Measurements from ENCODE around the gene SLC35E1.

Gene SLC35E1

DNA sequence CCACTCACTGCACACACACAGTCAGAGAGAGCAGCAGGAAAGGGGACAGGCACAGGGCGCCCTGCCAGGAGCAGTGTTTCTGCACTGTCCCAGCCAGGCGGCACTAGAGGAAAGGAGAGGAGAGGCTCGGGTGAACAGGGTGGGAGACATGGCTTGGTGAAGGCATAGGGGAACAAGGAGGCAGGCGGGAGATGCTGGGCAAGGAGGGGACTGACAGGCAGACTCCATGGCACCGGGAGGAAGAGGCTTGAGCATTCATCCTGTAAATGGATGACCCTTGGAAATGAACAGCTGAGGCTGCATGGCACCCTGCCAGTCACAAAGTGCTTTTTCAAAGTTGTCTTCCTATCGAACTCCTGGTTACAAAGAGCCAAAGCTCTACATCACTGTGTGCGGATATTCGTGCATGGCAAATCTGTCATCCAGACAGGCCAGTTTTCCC is 33.4 kb upstream of the SLC35E1 start:
- Mint-ChIP-seq H3K4me3 (peak overlapping the region; percentile 1 to 11), H3K4me1 (peaks cover 44 to 71% of the 10 kb centered on the region in 2 donors), H3K9me3 (no peaks in the 10 kb centered on the region), H3K27ac (peak overlapping the region; percentile 78), H3K36me3 (peaks cover 10 to 18% of the 10 kb centered on the region in 2 donors), H3K27me3 (no peaks in the 10 kb centered on the region)
- ATAC-seq (replicated peaks), result peak in 1 of 2 donors; percentile 33
- no peak for DNase-seq

DNA sequence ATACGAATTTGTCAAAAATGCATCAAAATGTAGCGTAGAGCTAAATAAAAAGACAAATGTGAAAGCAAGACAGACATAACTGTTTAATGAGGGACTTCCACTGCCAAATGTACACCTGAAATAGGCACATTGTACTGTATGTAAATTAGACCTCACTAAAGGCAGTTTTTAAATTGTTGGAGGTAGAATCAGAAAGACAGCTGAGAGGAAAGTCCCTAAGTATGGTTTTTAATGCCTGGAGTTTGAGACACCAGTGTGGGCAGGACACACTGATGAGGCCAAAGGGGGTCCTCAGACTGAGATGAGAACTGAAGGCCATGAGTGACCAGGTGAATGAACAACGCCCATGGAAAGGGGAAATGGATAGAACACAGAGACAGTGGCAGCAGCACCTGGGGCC is 32.9 kb upstream of the SLC35E1 start:
- H3K27me3 Mint-ChIP-seq, result no peaks in the 10 kb centered on the region
- peak overlapping the region; percentile 1 to 11 for H3K4me3 Mint-ChIP-seq
- H3K9me3 Mint-ChIP-seq, result no peaks in the 10 kb centered on the region
- no peak for DNase-seq
- peaks cover 10 to 17% of the 10 kb centered on the region in 2 donors for H3K36me3 Mint-ChIP-seq
- H3K4me1 Mint-ChIP-seq, result peaks cover 47 to 73% of the 10 kb centered on the region in 2 donors
- H3K27ac Mint-ChIP-seq, result peak overlapping the region; percentile 78
- peak; percentile 53 to 60 for ATAC-seq (replicated peaks)

DNA sequence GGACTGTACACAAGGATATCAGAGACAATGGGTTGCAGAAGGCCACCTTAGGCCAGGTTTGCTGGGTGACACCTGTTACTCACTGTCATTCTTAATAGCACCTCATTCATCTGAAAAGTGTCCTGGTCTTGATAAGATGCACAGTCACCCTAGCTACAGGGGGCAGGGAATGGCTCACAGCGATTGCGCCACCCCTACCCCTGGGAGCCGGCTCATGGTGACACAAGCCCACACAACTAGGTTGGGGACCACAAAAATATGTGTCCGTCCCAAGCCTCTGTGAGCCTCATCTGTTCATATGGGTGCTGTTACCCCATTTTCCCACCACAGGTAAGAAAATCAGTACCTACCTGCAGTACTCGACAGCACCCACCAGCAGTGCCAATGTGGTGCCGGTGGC is 32.4 kb upstream of the SLC35E1 start:
- Mint-ChIP-seq H3K36me3 (peaks cover 10 to 17% of the 10 kb centered on the region in 2 donors), H3K9me3 (no peaks in the 10 kb centered on the region), H3K4me1 (peaks cover 49 to 78% of the 10 kb centered on the region in 2 donors), H3K4me3 (no peak overlapping the region), H3K27me3 (no peaks in the 10 kb centered on the region), H3K27ac (no peak overlapping the region)
- no peak for ATAC-seq (replicated peaks)
- DNase-seq, result no peak

DNA sequence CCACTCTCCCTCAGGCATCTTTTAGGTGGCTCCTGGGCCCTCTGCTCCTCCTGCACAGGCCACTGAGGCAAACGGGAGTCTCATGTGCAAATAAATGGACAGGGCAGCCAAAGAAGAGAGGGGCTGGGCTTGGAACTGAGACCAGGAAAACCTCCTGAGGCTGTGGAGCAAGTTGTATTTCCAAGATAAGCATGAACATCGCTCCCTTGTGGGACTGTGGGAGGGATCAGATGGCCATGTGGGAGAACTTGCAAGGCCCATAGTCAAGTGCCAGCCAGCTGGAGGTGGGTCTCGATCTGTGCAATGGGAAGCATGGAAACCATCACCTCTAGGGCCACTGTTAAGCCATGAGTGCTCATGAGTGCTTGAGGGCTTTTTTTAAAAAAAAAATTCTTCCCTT is 30.9 kb upstream of the SLC35E1 start:
- Mint-ChIP-seq H3K27me3 (no peaks in the 10 kb centered on the region), H3K4me1 (peaks cover 54 to 82% of the 10 kb centered on the region in 2 donors), H3K4me3 (no peak overlapping the region), H3K9me3 (no peaks in the 10 kb centered on the region), H3K36me3 (peaks cover 10 to 21% of the 10 kb centered on the region in 2 donors), H3K27ac (no peak overlapping the region)
- ATAC-seq (replicated peaks) (no peak), DNase-seq (no peak)

DNA sequence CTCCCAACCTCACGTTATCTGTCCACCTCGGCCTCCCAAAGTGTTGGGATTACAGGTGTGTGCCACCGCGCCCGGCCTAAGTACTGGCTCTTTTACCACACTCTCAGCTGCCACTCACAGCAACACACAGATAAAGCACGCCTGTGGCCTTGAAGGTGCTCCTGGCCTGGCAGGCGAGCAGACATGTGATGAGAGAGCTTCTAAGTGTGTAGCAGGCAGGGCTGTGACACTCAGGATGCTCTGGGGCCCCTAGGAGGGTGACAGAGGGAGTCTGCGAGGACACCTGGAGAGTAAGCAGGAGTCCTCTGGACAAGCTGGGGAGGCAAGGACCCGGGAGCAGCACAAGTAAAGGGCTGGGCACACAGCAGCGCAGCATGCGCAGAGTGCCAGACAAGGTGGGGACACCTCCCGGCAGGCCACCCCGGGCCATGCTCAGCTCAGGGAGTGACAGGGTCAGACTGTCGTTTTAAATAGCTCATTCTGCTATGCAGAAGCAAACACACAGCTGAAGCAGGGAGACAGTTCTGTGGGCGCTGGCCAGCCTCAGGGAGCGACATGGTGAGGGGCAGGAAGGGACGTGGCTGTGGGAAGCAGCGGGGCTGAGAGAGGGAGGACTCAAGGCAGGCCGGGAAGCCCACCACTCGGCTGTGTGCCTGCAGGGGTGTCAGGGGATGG is 29.3 kb upstream of the SLC35E1 start:
- H3K27me3 Mint-ChIP-seq, result no peaks in the 10 kb centered on the region
- no peak for ATAC-seq (replicated peaks)
- peak overlapping the region; percentile 81 for H3K27ac Mint-ChIP-seq
- peaks cover 8 to 21% of the 10 kb centered on the region in 2 donors for H3K36me3 Mint-ChIP-seq
- no peak for DNase-seq
- H3K9me3 Mint-ChIP-seq, result no peaks in the 10 kb centered on the region
- H3K4me1 Mint-ChIP-seq, result peaks cover 54 to 88% of the 10 kb centered on the region in 2 donors
- no peak overlapping the region for H3K4me3 Mint-ChIP-seq

DNA sequence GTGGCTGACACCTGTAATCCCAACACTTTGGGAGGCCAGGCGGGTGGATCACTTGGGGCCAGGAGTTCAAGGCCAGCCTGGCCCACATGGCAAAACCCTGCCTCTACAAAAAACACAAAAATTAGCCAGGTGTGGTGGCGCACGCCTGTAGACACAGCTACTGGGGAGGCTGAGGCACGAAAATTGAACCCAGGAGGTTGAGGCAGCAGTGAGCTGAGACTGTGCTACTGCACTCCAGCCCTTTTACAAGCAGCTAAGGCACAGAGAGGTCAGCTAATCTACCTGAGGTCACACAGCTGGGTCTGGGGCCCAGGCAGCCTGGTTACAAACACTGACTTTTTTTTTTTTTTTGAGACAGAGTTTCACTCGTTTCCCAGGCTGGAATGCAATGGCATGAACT is 28.6 kb upstream of the SLC35E1 start:
- Mint-ChIP-seq H3K9me3 (no peaks in the 10 kb centered on the region), H3K4me1 (peaks cover 57 to 92% of the 10 kb centered on the region in 2 donors), H3K36me3 (peaks cover 7 to 21% of the 10 kb centered on the region in 2 donors), H3K27ac (peak overlapping the region; percentile 62), H3K4me3 (no peak overlapping the region), H3K27me3 (no peaks in the 10 kb centered on the region)
- no peak for ATAC-seq (replicated peaks)
- no peak for DNase-seq

DNA sequence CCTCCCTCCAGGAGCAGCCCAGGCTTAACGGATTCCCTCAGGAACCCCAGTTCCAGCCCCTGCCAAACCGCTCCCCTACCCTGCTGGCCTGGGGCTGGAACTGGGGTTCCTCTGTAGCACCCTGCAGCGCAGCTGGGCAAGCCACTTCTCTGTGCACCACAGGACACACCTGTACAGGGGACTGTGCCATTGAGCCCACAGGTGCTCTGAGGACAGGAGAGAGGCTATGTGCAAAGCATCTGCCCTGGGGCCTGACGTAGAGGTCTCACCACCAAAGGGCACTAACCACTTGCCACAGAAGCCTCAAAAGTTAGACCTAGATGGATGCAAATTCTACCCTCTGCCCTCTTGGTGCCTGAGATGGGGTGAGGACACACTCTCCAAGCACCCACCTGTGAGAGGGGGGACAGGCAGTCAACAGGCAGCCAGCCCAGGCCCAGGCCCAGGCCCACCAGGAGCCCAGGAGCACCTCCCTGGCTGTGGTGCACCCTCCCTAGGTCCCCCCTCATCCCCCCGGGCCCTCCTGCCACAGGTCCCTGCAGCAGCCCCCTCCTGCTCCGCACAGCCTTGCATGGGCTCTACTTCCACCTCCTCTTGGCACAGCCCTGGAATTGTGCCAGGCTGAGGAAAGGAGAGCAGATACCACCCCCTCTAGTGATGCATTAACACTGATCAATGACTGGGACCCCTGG is 27.6 kb upstream of the SLC35E1 start:
- ATAC-seq (replicated peaks), result peak; percentile 50 to 60
- Mint-ChIP-seq H3K27me3 (no peaks in the 10 kb centered on the region), H3K36me3 (peaks cover 4 to 18% of the 10 kb centered on the region in 2 donors), H3K4me3 (no peak overlapping the region), H3K27ac (peak overlapping the region; percentile 25), H3K9me3 (no peaks in the 10 kb centered on the region), H3K4me1 (peaks cover 56 to 92% of the 10 kb centered on the region in 2 donors)
- no peak for DNase-seq

DNA sequence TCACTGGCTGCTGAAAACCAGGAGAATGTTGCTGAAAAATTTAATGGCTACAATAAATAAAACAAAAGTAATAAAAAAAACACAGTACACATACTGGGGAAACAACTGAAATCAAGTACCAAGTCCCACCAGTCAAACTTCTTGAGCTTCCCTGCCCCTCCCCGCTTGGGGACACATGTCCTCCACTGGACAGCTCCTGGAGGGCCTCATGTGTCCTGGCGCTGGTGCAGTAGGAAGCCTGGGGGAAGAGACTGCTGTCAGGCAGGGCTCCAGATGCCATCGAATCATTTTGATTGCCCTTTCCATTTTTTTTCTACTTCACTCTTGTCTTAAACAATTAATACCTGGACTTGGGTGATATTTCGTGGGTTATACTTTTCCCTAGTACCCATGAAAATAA is 26.6 kb upstream of the SLC35E1 start:
- H3K36me3 Mint-ChIP-seq, result peaks cover 0 to 14% of the 10 kb centered on the region in 2 donors
- DNase-seq (no peak), ATAC-seq (replicated peaks) (no peak)
- no peak overlapping the region for H3K4me3 Mint-ChIP-seq
- no peak overlapping the region for H3K27ac Mint-ChIP-seq
- no peaks in the 10 kb centered on the region for H3K9me3 Mint-ChIP-seq
- peaks cover 56 to 92% of the 10 kb centered on the region in 2 donors for H3K4me1 Mint-ChIP-seq
- no peaks in the 10 kb centered on the region for H3K27me3 Mint-ChIP-seq

DNA sequence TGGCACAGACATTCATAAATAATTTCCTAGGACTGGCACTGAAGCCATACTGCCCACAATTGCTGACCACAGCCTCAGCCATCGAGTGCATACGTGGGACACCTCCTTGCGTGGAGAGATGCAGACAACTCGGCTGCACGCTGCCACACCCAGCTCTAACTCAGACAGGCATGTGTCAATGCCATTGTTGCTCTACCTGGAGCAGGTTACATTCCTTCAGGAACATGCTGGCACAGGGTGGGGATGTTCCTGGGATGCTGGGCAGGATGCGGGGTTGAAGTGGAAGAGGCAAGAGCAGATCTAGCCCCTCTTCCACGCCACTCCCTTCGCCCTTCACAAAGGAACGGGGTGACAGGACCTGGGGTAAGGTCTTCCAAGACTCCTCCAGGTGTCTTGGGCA is 24.2 kb upstream of the SLC35E1 start:
- H3K27ac Mint-ChIP-seq, result no peak overlapping the region
- no peak for ATAC-seq (replicated peaks)
- peaks cover 10 to 16% of the 10 kb centered on the region in 2 donors for H3K36me3 Mint-ChIP-seq
- peaks cover 67 to 93% of the 10 kb centered on the region in 2 donors for H3K4me1 Mint-ChIP-seq
- no peak overlapping the region for H3K4me3 Mint-ChIP-seq
- DNase-seq, result no peak
- H3K9me3 Mint-ChIP-seq, result no peaks in the 10 kb centered on the region
- no peaks in the 10 kb centered on the region for H3K27me3 Mint-ChIP-seq

DNA sequence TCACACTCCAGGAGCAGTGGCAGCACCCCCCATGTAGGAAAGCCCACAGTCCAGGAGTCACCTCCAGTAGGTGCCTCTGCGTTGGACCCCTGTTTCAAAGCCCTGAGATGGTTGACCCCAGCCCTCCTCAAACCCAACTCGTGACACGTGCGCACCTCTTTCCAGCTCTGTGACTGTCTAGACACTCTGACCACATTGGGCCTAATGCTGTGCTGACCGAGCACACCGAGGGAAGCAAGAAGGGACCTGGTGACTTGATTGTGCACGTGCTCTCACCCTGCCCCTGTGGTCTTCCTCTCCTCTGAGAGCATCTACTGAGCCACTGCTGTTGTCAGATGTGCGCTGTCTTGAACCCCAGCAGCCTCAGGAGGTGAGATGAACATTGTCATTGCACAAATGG is 22.9 kb upstream of the SLC35E1 start:
- Mint-ChIP-seq H3K27ac (peak overlapping the region; percentile 78), H3K9me3 (no peaks in the 10 kb centered on the region), H3K27me3 (no peaks in the 10 kb centered on the region), H3K36me3 (peaks cover 10 to 16% of the 10 kb centered on the region in 2 donors), H3K4me3 (peak overlapping the region; percentile 64 to 77), H3K4me1 (peaks cover 71 to 94% of the 10 kb centered on the region in 2 donors)
- ATAC-seq (replicated peaks), result no peak
- DNase-seq, result no peak

DNA sequence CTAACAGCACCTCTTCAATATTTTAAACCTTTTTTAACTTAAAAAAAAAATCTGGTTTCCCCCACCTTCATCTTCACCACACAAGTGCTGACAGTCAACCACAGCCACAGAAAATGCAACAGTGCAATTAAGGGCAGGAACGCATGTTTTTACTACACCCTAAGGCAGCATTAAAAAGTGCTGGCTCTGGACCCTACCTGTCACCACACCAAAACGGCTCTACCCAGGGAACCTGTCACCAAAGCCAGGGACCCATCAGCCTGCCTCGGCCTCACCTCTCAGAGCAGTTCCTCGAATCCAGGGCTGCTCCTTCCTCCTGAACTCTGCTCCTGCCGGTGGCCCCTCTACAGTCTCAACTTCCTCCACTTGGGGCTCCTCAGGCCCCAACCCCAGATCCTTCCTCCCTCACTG is 22.5 kb upstream of the SLC35E1 start:
- peak overlapping the region; percentile 64 to 77 for H3K4me3 Mint-ChIP-seq
- peak overlapping the region; percentile 78 for H3K27ac Mint-ChIP-seq
- H3K4me1 Mint-ChIP-seq, result peaks cover 74 to 94% of the 10 kb centered on the region in 2 donors
- DNase-seq (no peak), ATAC-seq (replicated peaks) (peak; percentile 71)
- peaks cover 10 to 16% of the 10 kb centered on the region in 2 donors for H3K36me3 Mint-ChIP-seq
- H3K27me3 Mint-ChIP-seq, result no peaks in the 10 kb centered on the region
- H3K9me3 Mint-ChIP-seq, result no peaks in the 10 kb centered on the region

DNA sequence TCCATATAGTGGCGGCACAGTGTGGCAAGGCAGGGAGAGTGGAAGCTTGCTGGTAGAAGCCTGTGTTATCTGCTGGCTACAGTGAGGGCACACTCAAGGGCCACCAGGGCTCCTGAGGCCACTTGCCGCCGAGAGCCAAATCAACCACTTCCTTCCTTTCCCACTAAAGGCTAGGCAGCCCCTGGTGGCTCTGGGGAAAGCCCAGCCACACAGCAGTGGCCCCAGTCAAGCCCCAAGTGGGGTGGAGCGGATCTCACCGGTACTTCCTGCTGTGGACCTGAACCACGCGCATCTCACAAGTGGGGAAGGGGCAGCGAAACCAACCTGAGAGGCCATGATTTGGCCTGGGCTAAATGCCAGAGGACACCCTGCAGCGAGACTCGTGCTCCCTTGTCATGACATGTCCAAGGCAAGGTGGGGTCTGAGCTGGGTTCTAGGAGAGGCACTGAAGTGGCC is 21.9 kb upstream of the SLC35E1 start:
- H3K36me3 Mint-ChIP-seq, result peaks cover 10 to 16% of the 10 kb centered on the region in 2 donors
- no peaks in the 10 kb centered on the region for H3K27me3 Mint-ChIP-seq
- peak; percentile 66 for DNase-seq
- ATAC-seq (replicated peaks), result peak; percentile 75 to 84
- H3K4me1 Mint-ChIP-seq, result peaks cover 72 to 94% of the 10 kb centered on the region in 2 donors
- H3K27ac Mint-ChIP-seq, result peak overlapping the region; percentile 78
- peak overlapping the region; percentile 76 to 77 for H3K4me3 Mint-ChIP-seq
- H3K9me3 Mint-ChIP-seq, result no peaks in the 10 kb centered on the region

DNA sequence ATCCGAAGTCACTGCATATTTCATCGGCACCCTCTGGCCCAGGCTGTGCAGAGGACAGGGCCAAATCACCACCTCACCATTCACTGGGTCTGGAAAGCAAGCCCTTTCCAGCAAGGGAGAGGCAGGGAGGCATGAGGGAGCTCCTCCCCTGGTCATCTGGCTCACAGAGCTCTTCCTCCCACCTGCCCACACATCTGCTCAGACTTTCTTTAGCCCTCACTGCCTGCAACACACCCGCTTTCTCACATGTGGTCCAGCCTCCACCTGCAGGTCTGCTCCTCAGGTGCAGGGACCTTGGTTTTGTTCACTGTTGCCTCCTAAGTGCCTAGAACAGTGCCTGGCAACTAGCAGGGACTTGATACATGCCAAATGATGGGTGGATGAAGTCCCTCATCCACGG is 21.0 kb upstream of the SLC35E1 start:
- Mint-ChIP-seq H3K4me3 (peak overlapping the region; percentile 76 to 77), H3K27ac (peak overlapping the region; percentile 78)
- no peak for ATAC-seq (replicated peaks)

DNA sequence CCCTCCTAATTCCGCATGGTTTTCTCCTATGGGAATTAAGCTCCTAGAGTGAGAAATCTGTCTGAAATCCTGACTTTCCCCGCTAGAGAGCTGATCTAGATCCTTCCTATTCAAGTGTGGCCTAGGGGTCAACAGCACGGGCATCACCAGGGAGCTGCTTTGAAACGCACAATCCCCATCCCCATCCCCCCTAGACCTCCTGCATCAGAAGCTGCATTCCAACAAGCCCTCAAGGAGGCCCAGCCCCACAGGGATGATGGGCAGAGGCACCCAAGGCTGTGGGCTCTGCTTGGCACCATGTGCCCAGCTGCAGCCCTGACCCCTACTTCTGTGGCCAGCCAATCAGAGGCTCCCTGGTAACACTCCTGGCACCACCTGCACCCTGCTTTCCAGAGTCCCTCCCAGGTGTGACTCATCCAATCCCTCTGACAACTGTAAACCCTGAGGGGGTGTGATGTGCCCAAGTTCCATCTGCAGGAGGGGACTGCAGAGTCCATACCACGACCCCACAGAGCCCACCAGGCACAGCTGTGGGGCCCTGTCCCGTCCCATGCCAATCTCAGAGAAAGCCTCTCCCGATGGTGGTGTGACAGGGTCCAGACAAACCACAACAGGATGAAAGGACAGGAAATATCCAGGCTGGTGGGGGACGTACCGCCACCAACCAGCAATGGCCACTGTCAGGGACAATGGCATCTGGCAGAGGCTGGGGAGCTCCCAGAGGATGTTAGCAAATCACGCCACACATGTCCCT is 19.8 kb upstream of the SLC35E1 start:
- peaks cover 11 to 22% of the 10 kb centered on the region in 2 donors for H3K36me3 Mint-ChIP-seq
- H3K27ac Mint-ChIP-seq, result no peak overlapping the region
- no peaks in the 10 kb centered on the region for H3K9me3 Mint-ChIP-seq
- ATAC-seq (replicated peaks) (no peak), DNase-seq (no peak)
- no peak overlapping the region for H3K4me3 Mint-ChIP-seq
- no peaks in the 10 kb centered on the region for H3K27me3 Mint-ChIP-seq
- H3K4me1 Mint-ChIP-seq, result peaks cover 76 to 98% of the 10 kb centered on the region in 2 donors

More for the DNA sequence above, 21.0 kb upstream of the SLC35E1 start:
- Mint-ChIP-seq H3K27me3 (no peaks in the 10 kb centered on the region), H3K4me1 (peaks cover 73 to 94% of the 10 kb centered on the region in 2 donors), H3K9me3 (no peaks in the 10 kb centered on the region), H3K36me3 (peaks cover 11 to 16% of the 10 kb centered on the region in 2 donors)
- DNase-seq, result no peak

All from stimulated activated naive B cell treated with anti-CD40 and anti-IgM and Interleukin-4, amounts not matched to agents 10 μg/mL and 1 μg/mL and 100 μg/mL, for 72 hours (primary cell).